ENCODE data around the gene IRF1. TPM values are rescaled to one million over a fixed set of nuclear protein-coding genes. Genes with fewer than 3 reads are reported as not detected.
A peak's percentile ranks its signal among the peaks of the same experiment; 100 is the strongest.

The IRF1 gene
- total RNA-seq, 2 donors from 2014 or later, result 10.1 to 15.8 TPM

- DNase-seq (ENCODE audit: low spot score), result no peak
- H3K27ac ChIP-seq, result peak overlapping the region; percentile 29 to 55
Observed at GRCh38 chr5:132475497-132475882, 15.1 kb downstream of the IRF1 start.

GRCh38 chr5:132474881-132475496, 15.6 kb downstream of the IRF1 start:
- TF ChIP-seq, protein P1, sequence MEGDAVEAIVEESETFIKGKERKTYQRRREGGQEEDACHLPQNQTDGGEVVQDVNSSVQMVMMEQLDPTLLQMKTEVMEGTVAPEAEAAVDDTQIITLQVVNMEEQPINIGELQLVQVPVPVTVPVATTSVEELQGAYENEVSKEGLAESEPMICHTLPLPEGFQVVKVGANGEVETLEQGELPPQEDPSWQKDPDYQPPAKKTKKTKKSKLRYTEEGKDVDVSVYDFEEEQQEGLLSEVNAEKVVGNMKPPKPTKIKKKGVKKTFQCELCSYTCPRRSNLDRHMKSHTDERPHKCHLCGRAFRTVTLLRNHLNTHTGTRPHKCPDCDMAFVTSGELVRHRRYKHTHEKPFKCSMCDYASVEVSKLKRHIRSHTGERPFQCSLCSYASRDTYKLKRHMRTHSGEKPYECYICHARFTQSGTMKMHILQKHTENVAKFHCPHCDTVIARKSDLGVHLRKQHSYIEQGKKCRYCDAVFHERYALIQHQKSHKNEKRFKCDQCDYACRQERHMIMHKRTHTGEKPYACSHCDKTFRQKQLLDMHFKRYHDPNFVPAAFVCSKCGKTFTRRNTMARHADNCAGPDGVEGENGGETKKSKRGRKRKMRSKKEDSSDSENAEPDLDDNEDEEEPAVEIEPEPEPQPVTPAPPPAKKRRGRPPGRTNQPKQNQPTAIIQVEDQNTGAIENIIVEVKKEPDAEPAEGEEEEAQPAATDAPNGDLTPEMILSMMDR (IDR thresholded peaks at IDR 0.05), result no peak
- no peaks in the 10 kb centered on the region for H3K27me3 ChIP-seq
- peak overlapping the region; percentile 29 to 55 for H3K27ac ChIP-seq
- no peak for DNase-seq (ENCODE audit: low spot score)
- H3K4me1 ChIP-seq, result peaks cover 0 to 58% of the 10 kb centered on the region in 2 donors
- H3K4me3 ChIP-seq, result no peak overlapping the region
- H3K36me3 ChIP-seq, result no peaks in the 10 kb centered on the region
- H3K9me3 ChIP-seq, result no peaks in the 10 kb centered on the region

More at GRCh38 chr5:132475497-132475882, 15.1 kb downstream of the IRF1 start:
- Histone ChIP-seq H3K4me3 (no peak overlapping the region), H3K27me3 (no peaks in the 10 kb centered on the region), H3K9me3 (no peaks in the 10 kb centered on the region), H3K4me1 (peaks cover 0 to 55% of the 10 kb centered on the region in 2 donors), H3K36me3 (no peaks in the 10 kb centered on the region)
- TF ChIP-seq, protein P1 (IDR thresholded peaks at IDR 0.05), result no peak

- Histone ChIP-seq H3K27ac (no peak overlapping the region), H3K36me3 (no peaks in the 10 kb centered on the region), H3K4me3 (no peak overlapping the region), H3K4me1 (peaks cover 0 to 64% of the 10 kb centered on the region in 2 donors), H3K27me3 (no peaks in the 10 kb centered on the region), H3K9me3 (no peaks in the 10 kb centered on the region)
- TF ChIP-seq, protein P1 (IDR thresholded peaks at IDR 0.05), result no peak
- no peak for DNase-seq (ENCODE audit: low spot score)
Observed at GRCh38 chr5:132474131-132474723, 16.3 kb downstream of the IRF1 start.

DNA sequence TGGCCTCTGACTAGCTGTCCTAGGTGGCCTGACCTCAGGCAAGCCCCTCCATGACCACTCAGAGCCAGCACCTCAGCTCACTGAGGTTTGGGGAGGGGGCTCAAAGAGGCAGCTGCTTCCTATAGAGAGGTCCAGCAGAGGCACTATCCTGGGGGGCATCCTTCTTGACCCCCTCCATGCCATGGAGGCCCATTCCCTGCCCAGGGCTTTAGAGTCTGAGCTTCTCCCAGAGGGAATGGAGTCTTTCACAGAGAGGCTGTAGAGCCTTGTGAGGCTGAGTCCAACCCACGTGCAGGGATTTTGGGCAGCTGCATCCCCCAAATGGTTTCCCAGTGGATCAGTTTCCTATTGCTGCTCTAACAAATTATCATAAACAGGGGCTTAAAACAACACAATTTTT, 16.9 kb downstream of the IRF1 start:
- Histone ChIP-seq H3K4me1 (peaks cover 0 to 59% of the 10 kb centered on the region in 2 donors), H3K4me3 (no peak overlapping the region), H3K27ac (no peak overlapping the region), H3K36me3 (no peaks in the 10 kb centered on the region), H3K27me3 (no peaks in the 10 kb centered on the region), H3K9me3 (no peaks in the 10 kb centered on the region)
- TF ChIP-seq, protein P1 (IDR thresholded peaks at IDR 0.05), result no peak
- no peak for DNase-seq (ENCODE audit: low spot score)

DNA sequence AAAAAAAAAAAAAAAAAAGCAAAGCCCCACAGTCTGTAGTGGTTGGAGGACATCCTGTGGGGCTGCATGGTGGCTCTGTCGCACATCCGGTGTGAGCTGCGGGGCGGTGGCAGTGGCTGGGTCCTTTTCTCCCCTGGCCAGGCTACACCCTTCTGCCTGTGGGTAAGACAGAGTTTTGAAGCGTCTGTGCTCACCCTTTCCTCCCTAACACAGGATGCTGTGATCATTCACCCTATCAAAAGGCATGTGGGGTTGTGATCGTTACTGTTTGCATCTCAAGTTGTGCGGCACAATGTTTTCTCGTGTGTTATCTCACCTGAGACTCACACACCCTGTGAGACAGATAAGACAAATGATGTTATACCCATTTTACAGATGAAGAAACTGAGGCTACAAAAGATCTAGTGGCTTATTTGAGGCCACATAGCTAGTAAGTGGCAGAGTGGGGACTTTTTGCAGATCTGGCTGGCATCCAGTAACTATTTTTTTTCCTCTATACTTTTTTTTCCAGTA, 17.5 kb downstream of the IRF1 start:
- Histone ChIP-seq H3K36me3 (no peaks in the 10 kb centered on the region), H3K4me1 (peaks cover 0 to 53% of the 10 kb centered on the region in 2 donors), H3K27me3 (no peaks in the 10 kb centered on the region), H3K4me3 (no peak overlapping the region), H3K27ac (no peak overlapping the region), H3K9me3 (no peaks in the 10 kb centered on the region)
- no peak for DNase-seq (ENCODE audit: low spot score)
- TF ChIP-seq, protein P1 (IDR thresholded peaks at IDR 0.05), result no peak

Data from right atrium auricular region (tissue), 2 donors.